Measurements from ENCODE around the gene PARP8. TPM values are rescaled to one million over a fixed set of nuclear protein-coding genes. Genes with fewer than 3 reads are reported as not detected.

Gene PARP8
- total RNA-seq, 1 experiment from 2014 or later, result 44.1 TPM

- CTCF ChIA-PET, result no interaction called here
- H3K4me1 Mint-ChIP-seq (ENCODE audit: low read depth, unreplicated experiment), result no peaks in the 10 kb centered on the region
- TF ChIP-seq CTCF (IDR thresholded peaks at IDR 0.05; ENCODE audit: unreplicated experiment), result no peak
- peaks cover 29% of the 10 kb centered on the region for H3K27me3 Mint-ChIP-seq (ENCODE audit: unreplicated experiment)
- DNase-seq, result no peak
- H3K27ac Mint-ChIP-seq (ENCODE audit: unreplicated experiment), result no peak overlapping the region
- no TSS peak for BruUV-seq (replicated peaks)
- no peaks in the 10 kb centered on the region for H3K36me3 Mint-ChIP-seq (ENCODE audit: insufficient read depth, unreplicated experiment)
- no peaks in the 10 kb centered on the region for H3K9me3 Mint-ChIP-seq (ENCODE audit: low read depth, unreplicated experiment)
- intact Hi-C loops (cut with micrococcal nuclease; ENCODE audit: unreplicated experiment), result no loop called here
- no peak overlapping the region for H3K4me3 Mint-ChIP-seq (ENCODE audit: low read depth, unreplicated experiment)
These were observed 221.6 kb downstream of the PARP8 start for GRCh38 chr5:50887889-50888633.

- no TSS peak for BruUV-seq (replicated peaks)
- CTCF ChIA-PET, result no interaction called here
These were observed 222.3 kb downstream of the PARP8 start for GRCh38 chr5:50888751-50889150.

DNA sequence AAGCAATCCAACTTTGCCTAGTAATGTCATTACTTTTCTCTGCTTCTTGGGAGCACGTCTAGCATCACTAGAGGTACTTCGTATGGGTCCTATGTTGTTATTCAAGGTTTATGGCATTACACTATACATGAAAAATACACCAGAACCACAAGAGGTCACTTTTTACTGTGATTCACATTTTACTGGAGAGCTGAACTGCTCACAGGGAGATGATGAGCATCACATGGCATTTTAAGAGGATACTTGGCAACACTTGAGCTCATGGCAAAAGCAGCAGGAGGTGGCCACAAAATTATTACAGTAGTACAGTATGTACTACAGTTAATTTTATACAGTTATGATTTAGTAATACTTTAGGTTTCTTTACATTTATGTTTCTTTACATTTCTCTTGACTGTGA is 223.4 kb downstream of the PARP8 start:
- intact Hi-C loops (cut with micrococcal nuclease; ENCODE audit: unreplicated experiment), result no loop called here
- no peaks in the 10 kb centered on the region for H3K4me1 Mint-ChIP-seq (ENCODE audit: low read depth, unreplicated experiment)
- H3K36me3 Mint-ChIP-seq (ENCODE audit: insufficient read depth, unreplicated experiment), result no peaks in the 10 kb centered on the region
- DNase-seq, result no peak
- CTCF ChIA-PET, result no interaction called here
- H3K27ac Mint-ChIP-seq (ENCODE audit: unreplicated experiment), result no peak overlapping the region
- BruUV-seq (replicated peaks), result no TSS peak
- no peaks in the 10 kb centered on the region for H3K9me3 Mint-ChIP-seq (ENCODE audit: low read depth, unreplicated experiment)
- TF ChIP-seq CTCF (IDR thresholded peaks at IDR 0.05; ENCODE audit: unreplicated experiment), result no peak
- no peak overlapping the region for H3K4me3 Mint-ChIP-seq (ENCODE audit: low read depth, unreplicated experiment)
- peaks cover 23% of the 10 kb centered on the region for H3K27me3 Mint-ChIP-seq (ENCODE audit: unreplicated experiment)

More at GRCh38 chr5:50888751-50889150, 222.3 kb downstream of the PARP8 start:
- Mint-ChIP-seq H3K9me3 (ENCODE audit: low read depth, unreplicated experiment) (no peaks in the 10 kb centered on the region), H3K27me3 (ENCODE audit: unreplicated experiment) (peaks cover 29% of the 10 kb centered on the region), H3K36me3 (ENCODE audit: insufficient read depth, unreplicated experiment) (no peaks in the 10 kb centered on the region), H3K4me1 (ENCODE audit: low read depth, unreplicated experiment) (no peaks in the 10 kb centered on the region), H3K27ac (ENCODE audit: unreplicated experiment) (no peak overlapping the region), H3K4me3 (ENCODE audit: low read depth, unreplicated experiment) (no peak overlapping the region)
- intact Hi-C loops (cut with micrococcal nuclease; ENCODE audit: unreplicated experiment), result no loop called here
- no peak for TF ChIP-seq CTCF (IDR thresholded peaks at IDR 0.05; ENCODE audit: unreplicated experiment)
- no peak for DNase-seq

Other genes with a start within 250 kb of the PARP8 start
- gene EMB, start 225.3 kb upstream of the PARP8 start, total RNA-seq (2022), result 37.9 and 44.4 TPM in 2 replicates

Measured in Calu3 (cell line).